ENCODE data around the gene LDB2.
"Not testable (repeated sequence)": the region's sequence is repeated elsewhere in the genome, so short reads cannot be mapped to it uniquely, and the experiment has no call there.

DNA sequence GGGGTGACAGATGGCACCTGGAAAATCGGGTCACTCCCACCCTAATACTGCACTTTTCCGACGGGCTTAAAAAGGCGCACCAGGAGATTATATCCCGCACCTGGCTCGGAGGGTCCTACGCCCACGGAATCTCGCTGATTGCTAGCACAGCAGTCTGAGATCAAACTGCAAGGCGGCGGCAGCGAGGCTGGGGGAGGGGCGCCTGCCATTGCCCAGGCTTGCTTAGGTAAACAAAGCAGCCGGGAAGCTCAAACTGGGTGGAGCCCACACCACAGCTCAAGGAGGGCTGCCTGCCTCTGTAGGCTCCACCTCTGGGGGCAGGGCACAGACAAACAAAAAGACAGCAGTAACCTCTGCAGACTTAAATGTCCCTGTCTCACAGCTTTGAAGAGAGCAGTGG, 341.1 kb downstream of the LDB2 start:
- TF ChIP-seq, protein P1, sequence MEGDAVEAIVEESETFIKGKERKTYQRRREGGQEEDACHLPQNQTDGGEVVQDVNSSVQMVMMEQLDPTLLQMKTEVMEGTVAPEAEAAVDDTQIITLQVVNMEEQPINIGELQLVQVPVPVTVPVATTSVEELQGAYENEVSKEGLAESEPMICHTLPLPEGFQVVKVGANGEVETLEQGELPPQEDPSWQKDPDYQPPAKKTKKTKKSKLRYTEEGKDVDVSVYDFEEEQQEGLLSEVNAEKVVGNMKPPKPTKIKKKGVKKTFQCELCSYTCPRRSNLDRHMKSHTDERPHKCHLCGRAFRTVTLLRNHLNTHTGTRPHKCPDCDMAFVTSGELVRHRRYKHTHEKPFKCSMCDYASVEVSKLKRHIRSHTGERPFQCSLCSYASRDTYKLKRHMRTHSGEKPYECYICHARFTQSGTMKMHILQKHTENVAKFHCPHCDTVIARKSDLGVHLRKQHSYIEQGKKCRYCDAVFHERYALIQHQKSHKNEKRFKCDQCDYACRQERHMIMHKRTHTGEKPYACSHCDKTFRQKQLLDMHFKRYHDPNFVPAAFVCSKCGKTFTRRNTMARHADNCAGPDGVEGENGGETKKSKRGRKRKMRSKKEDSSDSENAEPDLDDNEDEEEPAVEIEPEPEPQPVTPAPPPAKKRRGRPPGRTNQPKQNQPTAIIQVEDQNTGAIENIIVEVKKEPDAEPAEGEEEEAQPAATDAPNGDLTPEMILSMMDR (IDR thresholded peaks at IDR 0.05; ENCODE audit: low read depth, low read length) = not testable (repeated sequence)
- not testable (repeated sequence) for TF ChIP-seq POLR2A (IDR thresholded peaks at IDR 0.05; ENCODE audit: extremely low read depth, insufficient read length); MYC (IDR thresholded peaks at IDR 0.05; ENCODE audit: low read depth, low read length)
- TF ChIP-seq, protein P2, sequence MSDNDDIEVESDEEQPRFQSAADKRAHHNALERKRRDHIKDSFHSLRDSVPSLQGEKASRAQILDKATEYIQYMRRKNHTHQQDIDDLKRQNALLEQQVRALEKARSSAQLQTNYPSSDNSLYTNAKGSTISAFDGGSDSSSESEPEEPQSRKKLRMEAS (IDR thresholded peaks at IDR 0.05; ENCODE audit: low read depth, low read length) = not testable (repeated sequence)
